CD14-positive monocyte (primary cell): ENCODE measurements around the gene ILF2. TPM values are rescaled to one million over a fixed set of nuclear protein-coding genes. Genes with fewer than 3 reads are reported as not detected.

ENCODE experiments used
- DNase-seq, 3 donors: peaks; one replicate each; pipeline ENCODE4 v3.0.0-alpha.2; 2011 to 2022
- H2AFZ ChIP-seq: 2 replicates; pipeline ENCODE4 v1.6.0; 2012; ENCODE audit warnings: mild to moderate bottlenecking, low read depth, low read length, inconsistent platforms; ENCODE audit not compliant: insufficient read depth, poor library complexity, severe bottlenecking
- H3K27ac ChIP-seq, 2 donors: 1 replicate in 1 of 2; 2 replicates in 1 of 2; pipeline ENCODE4 v1.5.1; 2012 to 2013; ENCODE audit warnings: low read length in 2 of 2, control low read depth in 1 of 2, inconsistent platforms in 1 of 2, low read depth in 1 of 2, mild to moderate bottlenecking in 1 of 2
- H3K27me3 ChIP-seq, 2 donors: one replicate each; pipeline versions ENCODE4 v1.6.0 to v1.6.1; 2011 to 2013; ENCODE audit warnings: low read length in 2 of 2; ENCODE audit not compliant: control insufficient read depth in 2 of 2, insufficient read depth in 2 of 2
- H3K36me3 ChIP-seq, 2 donors: replicated peaks in 1 of 2; 1 replicate in 1 of 2; 2 replicates in 1 of 2; pipeline versions ENCODE4 v1.5.1 to v1.6.1; 2012 to 2013; ENCODE audit warnings: low read length in 2 of 2, control low read depth in 1 of 2, inconsistent platforms in 1 of 2, mild to moderate bottlenecking in 1 of 2; ENCODE audit not compliant: insufficient read depth in 2 of 2, control insufficient read depth in 1 of 2
- H3K4me1 ChIP-seq, 2 donors: 1 replicate in 1 of 2; 2 replicates in 1 of 2; pipeline versions ENCODE4 v1.5.1 to v1.6.1; 2012 to 2013; ENCODE audit warnings: low read length in 2 of 2, control low read depth in 1 of 2, inconsistent platforms in 1 of 2, mild to moderate bottlenecking in 1 of 2, moderate library complexity in 1 of 2; ENCODE audit not compliant: insufficient read depth in 2 of 2, control insufficient read depth in 1 of 2
- H3K4me2 ChIP-seq: replicated peaks from 2 replicates; pipeline ENCODE3; 2012; ENCODE audit warnings: low read length, moderate library complexity, mild to moderate bottlenecking; ENCODE audit not compliant: poor library complexity, severe bottlenecking; ENCODE audit errors: extremely low read depth
- H3K4me3 ChIP-seq, 3 experiments: fragments of 200-600 bp in 1 of 3; sonication (generic) in 1 of 3; replicated peaks in 1 of 3; 1 replicate in 2 of 3; 2 replicates in 1 of 3; pipeline ENCODE4 v1.5.1; 2011 to 2013; ENCODE audit warnings: low read length in 3 of 3, mild to moderate bottlenecking in 3 of 3, control low read depth in 2 of 3, low read depth in 2 of 3, inconsistent platforms in 1 of 3, moderate library complexity in 1 of 3
- H3K79me2 ChIP-seq: 2 replicates; pipeline ENCODE4 v1.6.0; 2012; ENCODE audit warnings: mild to moderate bottlenecking, control low read depth, inconsistent platforms, low read length, moderate library complexity; ENCODE audit not compliant: insufficient read depth
- H3K9ac ChIP-seq: 2 replicates; pipeline ENCODE4 v1.6.0; 2017; ENCODE audit warnings: low read length, mild to moderate bottlenecking; ENCODE audit not compliant: insufficient read depth, poor library complexity, severe bottlenecking
- H3K9me3 ChIP-seq, 2 donors: replicated peaks in 1 of 2; 1 replicate in 1 of 2; 2 replicates in 1 of 2; pipeline versions ENCODE4 v1.5.1 to v1.6.1; 2012 to 2013; ENCODE audit warnings: low read length in 2 of 2, control low read depth in 1 of 2; ENCODE audit not compliant: control insufficient read depth in 1 of 2, insufficient read depth in 1 of 2
- H4K20me1 ChIP-seq: 2 replicates; pipeline ENCODE4 v1.6.0; 2012; ENCODE audit warnings: mild to moderate bottlenecking, low read length, control low read depth, moderate library complexity; ENCODE audit not compliant: insufficient read depth
- H3K27ac Mint-ChIP-seq, 7 donors: one replicate each; pipeline ENCODE4 v1.8.0; 2020; ENCODE audit warnings: mild to moderate bottlenecking in 7 of 7, mixed read lengths in 7 of 7, moderate library complexity in 6 of 7, inconsistent platforms in 2 of 7
- H3K27me3 Mint-ChIP-seq, 3 donors: one replicate each; pipeline ENCODE4 v1.8.0; 2021 to 2022; ENCODE audit warnings: low read depth in 3 of 3, mild to moderate bottlenecking in 3 of 3, mixed read lengths in 3 of 3, moderate library complexity in 3 of 3, inconsistent platforms in 1 of 3
- H3K36me3 Mint-ChIP-seq, 2 donors: one replicate each; pipeline ENCODE4 v1.8.0; 2020; ENCODE audit warnings: mixed read lengths in 2 of 2, inconsistent platforms in 1 of 2, mild to moderate bottlenecking in 1 of 2
- H3K4me1 Mint-ChIP-seq: one replicate; pipeline ENCODE4 v1.8.0; 2020; ENCODE audit warnings: mild to moderate bottlenecking, mixed read lengths
- H3K4me3 Mint-ChIP-seq, 2 donors: one replicate each; pipeline ENCODE4 v1.8.0; 2020; ENCODE audit warnings: mild to moderate bottlenecking in 2 of 2, mixed read lengths in 2 of 2, moderate library complexity in 1 of 2
- H3K9me3 Mint-ChIP-seq, 7 donors: one replicate each; pipeline ENCODE4 v1.8.0; 2020 to 2022; ENCODE audit warnings: mixed read lengths in 7 of 7, mild to moderate bottlenecking in 6 of 7, moderate library complexity in 6 of 7, inconsistent platforms in 2 of 7
- WGBS: methylation state at CpG from one replicate; pipeline ENCODE4 v1.1.5; 2013; ENCODE audit warnings: missing lambda C conversion rate; ENCODE audit not compliant: insufficient coverage; 5-methylcytosine and 5-hydroxymethylcytosine counted together
- intact Hi-C, 2 donors: fragments of 100-400 bp; cut with micrococcal nuclease; formaldehyde crosslinking; loops; one replicate each; pipeline versions ENCODE4 v1.15.0 to v1.15.1; 2023
- polyA plus RNA-seq, 3 donors: library from polyadenylated mRNA; depleted of rRNA in 1 of 3; unstranded in 2 of 3; stranded (reverse) in 1 of 3; fragments of 300-500 nt in 2 of 3; fragments of >200 nt in 1 of 3; fragmentation: Illumina TruSeq in 2 of 3; gene quantifications; 1 replicate in 2 of 3; 2 replicates in 1 of 3; pipeline ENCODE4 v1.2.3, GENCODE V29; 2012 to 2021
- TF ChIP-seq, protein P1 (sequence below): fragments of 200-600 bp; IDR thresholded peaks from one replicate; pipeline ENCODE4 v1.8.0; 2022; ENCODE audit warnings: antibody characterized with exemption, mild to moderate bottlenecking

Gene ILF2
- polyA plus RNA-seq, 3 donors: 103 to 118 (median 115) TPM

DNA sequence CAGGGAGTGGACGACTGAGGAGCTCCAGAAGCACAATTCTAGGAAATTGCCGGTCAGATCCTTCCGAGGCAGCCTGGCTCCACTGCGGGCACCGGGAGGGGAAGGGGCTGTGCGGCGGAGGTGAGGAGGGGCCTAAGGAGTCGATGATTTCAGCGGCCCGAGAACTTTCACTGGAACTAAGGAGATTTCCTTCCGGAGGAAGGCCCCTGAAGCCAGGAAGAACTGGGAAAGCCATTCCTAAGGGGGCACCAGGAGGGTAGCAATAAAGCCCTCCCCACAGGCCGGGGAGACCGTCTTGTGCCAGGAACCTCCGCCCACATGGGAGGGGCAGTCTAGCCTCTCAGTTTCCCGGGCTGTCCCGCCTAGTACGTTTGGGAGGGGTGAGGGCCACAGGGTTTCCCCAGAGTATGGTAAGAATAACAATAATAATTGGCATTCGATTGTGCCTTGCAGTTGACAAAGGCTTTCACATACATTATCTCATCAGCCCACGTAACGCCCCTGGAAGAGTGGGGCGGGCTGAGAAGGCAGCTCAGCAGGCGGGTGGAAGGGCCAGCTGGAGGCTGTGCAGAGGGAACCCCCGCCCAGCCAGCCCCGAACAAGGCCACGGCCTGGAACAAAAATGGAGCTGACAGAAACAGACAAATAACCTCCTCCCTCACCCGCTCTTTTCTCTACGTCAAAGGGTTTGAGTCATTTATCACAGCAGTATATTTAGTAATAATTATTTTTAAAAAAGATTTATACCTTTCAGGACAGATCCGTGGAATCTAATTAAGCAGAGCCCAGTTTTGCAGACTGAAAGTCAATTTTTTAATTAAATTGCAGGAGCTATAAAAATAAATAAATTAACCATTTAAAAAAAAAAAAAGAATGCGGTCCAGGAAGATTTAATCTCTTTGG, 27.5 kb upstream of the ILF2 start:
- Histone ChIP-seq H3K4me3 (peak overlapping the region; percentile 51 to 83 (median 56)), H3K27ac (peak overlapping the region in 1 of 2 donors; percentile 65), H3K9me3 (no peaks in the 10 kb centered on the region)

More for the DNA sequence above, 27.5 kb upstream of the ILF2 start:
- H3K4me1 Mint-ChIP-seq: peaks cover 16% of the 10 kb centered on the region
- peak overlapping the region in 5 of 7 donors; percentile 25 to 68 (median 60) for H3K27ac Mint-ChIP-seq
- TF ChIP-seq, protein P1, sequence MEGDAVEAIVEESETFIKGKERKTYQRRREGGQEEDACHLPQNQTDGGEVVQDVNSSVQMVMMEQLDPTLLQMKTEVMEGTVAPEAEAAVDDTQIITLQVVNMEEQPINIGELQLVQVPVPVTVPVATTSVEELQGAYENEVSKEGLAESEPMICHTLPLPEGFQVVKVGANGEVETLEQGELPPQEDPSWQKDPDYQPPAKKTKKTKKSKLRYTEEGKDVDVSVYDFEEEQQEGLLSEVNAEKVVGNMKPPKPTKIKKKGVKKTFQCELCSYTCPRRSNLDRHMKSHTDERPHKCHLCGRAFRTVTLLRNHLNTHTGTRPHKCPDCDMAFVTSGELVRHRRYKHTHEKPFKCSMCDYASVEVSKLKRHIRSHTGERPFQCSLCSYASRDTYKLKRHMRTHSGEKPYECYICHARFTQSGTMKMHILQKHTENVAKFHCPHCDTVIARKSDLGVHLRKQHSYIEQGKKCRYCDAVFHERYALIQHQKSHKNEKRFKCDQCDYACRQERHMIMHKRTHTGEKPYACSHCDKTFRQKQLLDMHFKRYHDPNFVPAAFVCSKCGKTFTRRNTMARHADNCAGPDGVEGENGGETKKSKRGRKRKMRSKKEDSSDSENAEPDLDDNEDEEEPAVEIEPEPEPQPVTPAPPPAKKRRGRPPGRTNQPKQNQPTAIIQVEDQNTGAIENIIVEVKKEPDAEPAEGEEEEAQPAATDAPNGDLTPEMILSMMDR: no peak
- intact Hi-C loops: no loop called here
- no peaks in the 10 kb centered on the region for H3K79me2 ChIP-seq
- 5% methylated on average over 10 of the region's 29 CpGs for WGBS
- no peak for DNase-seq
- H3K36me3 Mint-ChIP-seq: no peaks in the 10 kb centered on the region
- no peaks in the 10 kb centered on the region for H3K27me3 ChIP-seq
- H4K20me1 ChIP-seq: no peaks in the 10 kb centered on the region
- peak overlapping the region; percentile 93 for H3K4me2 ChIP-seq
- H3K4me1 ChIP-seq: peaks cover 12 to 13% of the 10 kb centered on the region in 2 donors
- no peaks in the 10 kb centered on the region for H3K9me3 Mint-ChIP-seq
- H3K27me3 Mint-ChIP-seq: peaks cover 0 to 3% (median 0%) of the 10 kb centered on the region in 3 donors
- H3K36me3 ChIP-seq: no peaks in the 10 kb centered on the region
- H2AFZ ChIP-seq: peak overlapping the region; percentile 100
- peak overlapping the region; percentile 76 for H3K9ac ChIP-seq
- H3K4me3 Mint-ChIP-seq: peak overlapping the region; percentile 76 to 93
